ENCODE results near the gene TAOK3. TPM values are rescaled to one million over a fixed set of nuclear protein-coding genes. Genes with fewer than 3 reads are reported as not detected.

The TAOK3 gene
- total and polyA plus RNA-seq, 10 of the 15 experiments (the other 5 are each of a cell fraction or from before 2014, with no cell fraction given) = 41.3 to 131 (median 57.8) TPM

- TF ChIP-seq RELB (IDR thresholded peaks at IDR 0.05; ENCODE audit: low read depth) = no peak
- no peak for TF ChIP-seq ZBTB4 (CRISPR knock-in tag; IDR thresholded peaks at IDR 0.05)
- TF ChIP-seq FOS (IDR thresholded peaks at IDR 0.05; ENCODE audit: borderline replicate concordance, extremely low read depth, insufficient read length) = no peak
- TF ChIP-seq SPI1 (IDR thresholded peaks at IDR 0.05; ENCODE audit: borderline replicate concordance, insufficient read depth, low read depth, low read length) = no peak
- no peak for TF ChIP-seq TCF3 (IDR thresholded peaks at IDR 0.05; ENCODE audit: borderline replicate concordance, insufficient read depth, low read depth, low read length)
- TF ChIP-seq NFYA (IDR thresholded peaks at IDR 0.05; ENCODE audit: borderline replicate concordance, low read depth, low read length) = no peak
- no peak for TF ChIP-seq MXI1 (IDR thresholded peaks at IDR 0.05; ENCODE audit: low read depth, low read length)
- no peak for TF ChIP-seq IKZF2 (IDR thresholded peaks at IDR 0.05)
Measured at GRCh38 chr12:118358008-118358359, 14.7 kb downstream of the TAOK3 start (continued).
